ENCODE data around the gene SART3. TPM values are rescaled to one million over a fixed set of nuclear protein-coding genes. Genes with fewer than 3 reads are reported as not detected.

SART3 gene
- total and polyA plus RNA-seq, 4 donors: 5.9 to 37.1 (median 23.5) TPM

GRCh38 chr12:108484431-108484830 lies 76.5 kb downstream of the SART3 start:
- no peak for DNase-seq (ENCODE audit: low spot score)
- Histone ChIP-seq H3K27ac (ENCODE audit: low read depth in 1 of 2, low read length in 2 of 2) (no peak overlapping the region), H3K4me3 (ENCODE audit: low read depth in 1 of 3, low read length in 3 of 3) (no peak overlapping the region), H3K9me3 (ENCODE audit: control insufficient read depth in 4 of 4, low read length in 3 of 4) (no peaks in the 10 kb centered on the region), H3K4me1 (ENCODE audit: control insufficient read depth in 4 of 4, insufficient read depth in 4 of 4, low read length in 3 of 4) (no peaks in the 10 kb centered on the region), H3K27me3 (ENCODE audit: control insufficient read depth in 4 of 4, insufficient read depth in 4 of 4, low read length in 3 of 4) (peaks cover 0 to 6% (median 0%) of the 10 kb centered on the region in 4 donors), H3K9ac (ENCODE audit: low read depth in 1 of 2, low read length in 2 of 2) (no peak overlapping the region), H3K36me3 (ENCODE audit: control insufficient read depth in 4 of 4, insufficient read depth in 3 of 4, low read depth in 1 of 4, low read length in 3 of 4) (no peaks in the 10 kb centered on the region)
- WGBS: 77% methylated on average over 2 of the region's 2 CpGs
- TF ChIP-seq GABPA (IDR thresholded peaks at IDR 0.05 in 1 of 2, conservative IDR thresholded peaks at IDR 0.05 in 1 of 2): no peak
- no peak for TF ChIP-seq CTCF (IDR thresholded peaks at IDR 0.05; ENCODE audit: low read depth, low read length, missing input control)
- TF ChIP-seq HNF4G (IDR thresholded peaks at IDR 0.05): no peak
- no peak for TF ChIP-seq RXRA (IDR thresholded peaks at IDR 0.05)
- no peak for TF ChIP-seq EGR1 (IDR thresholded peaks at IDR 0.05; ENCODE audit: low read depth in 2 of 2)
- TF ChIP-seq, protein P1, sequence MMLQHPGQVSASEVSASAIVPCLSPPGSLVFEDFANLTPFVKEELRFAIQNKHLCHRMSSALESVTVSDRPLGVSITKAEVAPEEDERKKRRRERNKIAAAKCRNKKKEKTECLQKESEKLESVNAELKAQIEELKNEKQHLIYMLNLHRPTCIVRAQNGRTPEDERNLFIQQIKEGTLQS (IDR thresholded peaks at IDR 0.05): no peak
- no peak for TF ChIP-seq MAX (IDR thresholded peaks at IDR 0.05)

- 58% methylated on average over 6 of the region's 6 CpGs for WGBS
- TF ChIP-seq JUND (IDR thresholded peaks at IDR 0.05) (no peak), ZBTB33 (IDR thresholded peaks at IDR 0.05) (no peak), RAD21 (IDR thresholded peaks at IDR 0.05) (no peak), RXRA (IDR thresholded peaks at IDR 0.05) (no peak), FOXA1 (IDR thresholded peaks at IDR 0.05) (no peak), MAX (IDR thresholded peaks at IDR 0.05) (no peak), TAF1 (conservative IDR thresholded peaks at IDR 0.05) (no peak), HNF4A (conservative IDR thresholded peaks at IDR 0.05) (no peak), NR2F2 (IDR thresholded peaks at IDR 0.05) (no peak), FOXA2 (IDR thresholded peaks at IDR 0.05) (no peak)
- TF ChIP-seq, protein P2, sequence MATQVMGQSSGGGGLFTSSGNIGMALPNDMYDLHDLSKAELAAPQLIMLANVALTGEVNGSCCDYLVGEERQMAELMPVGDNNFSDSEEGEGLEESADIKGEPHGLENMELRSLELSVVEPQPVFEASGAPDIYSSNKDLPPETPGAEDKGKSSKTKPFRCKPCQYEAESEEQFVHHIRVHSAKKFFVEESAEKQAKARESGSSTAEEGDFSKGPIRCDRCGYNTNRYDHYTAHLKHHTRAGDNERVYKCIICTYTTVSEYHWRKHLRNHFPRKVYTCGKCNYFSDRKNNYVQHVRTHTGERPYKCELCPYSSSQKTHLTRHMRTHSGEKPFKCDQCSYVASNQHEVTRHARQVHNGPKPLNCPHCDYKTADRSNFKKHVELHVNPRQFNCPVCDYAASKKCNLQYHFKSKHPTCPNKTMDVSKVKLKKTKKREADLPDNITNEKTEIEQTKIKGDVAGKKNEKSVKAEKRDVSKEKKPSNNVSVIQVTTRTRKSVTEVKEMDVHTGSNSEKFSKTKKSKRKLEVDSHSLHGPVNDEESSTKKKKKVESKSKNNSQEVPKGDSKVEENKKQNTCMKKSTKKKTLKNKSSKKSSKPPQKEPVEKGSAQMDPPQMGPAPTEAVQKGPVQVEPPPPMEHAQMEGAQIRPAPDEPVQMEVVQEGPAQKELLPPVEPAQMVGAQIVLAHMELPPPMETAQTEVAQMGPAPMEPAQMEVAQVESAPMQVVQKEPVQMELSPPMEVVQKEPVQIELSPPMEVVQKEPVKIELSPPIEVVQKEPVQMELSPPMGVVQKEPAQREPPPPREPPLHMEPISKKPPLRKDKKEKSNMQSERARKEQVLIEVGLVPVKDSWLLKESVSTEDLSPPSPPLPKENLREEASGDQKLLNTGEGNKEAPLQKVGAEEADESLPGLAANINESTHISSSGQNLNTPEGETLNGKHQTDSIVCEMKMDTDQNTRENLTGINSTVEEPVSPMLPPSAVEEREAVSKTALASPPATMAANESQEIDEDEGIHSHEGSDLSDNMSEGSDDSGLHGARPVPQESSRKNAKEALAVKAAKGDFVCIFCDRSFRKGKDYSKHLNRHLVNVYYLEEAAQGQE (IDR thresholded peaks at IDR 0.05): no peak
- no peak for DNase-seq (ENCODE audit: low spot score)
- Histone ChIP-seq H3K4me3 (ENCODE audit: low read depth in 1 of 3, low read length in 3 of 3) (no peak overlapping the region), H3K27me3 (ENCODE audit: control insufficient read depth in 4 of 4, insufficient read depth in 4 of 4, low read length in 3 of 4) (peaks cover 0 to 6% (median 0%) of the 10 kb centered on the region in 4 donors), H3K27ac (ENCODE audit: low read depth in 1 of 2, low read length in 2 of 2) (no peak overlapping the region), H3K4me1 (ENCODE audit: control insufficient read depth in 4 of 4, insufficient read depth in 4 of 4, low read length in 3 of 4) (no peaks in the 10 kb centered on the region), H3K9ac (ENCODE audit: low read depth in 1 of 2, low read length in 2 of 2) (no peak overlapping the region), H3K9me3 (ENCODE audit: control insufficient read depth in 4 of 4, low read length in 3 of 4) (no peaks in the 10 kb centered on the region), H3K36me3 (ENCODE audit: control insufficient read depth in 4 of 4, insufficient read depth in 3 of 4, low read depth in 1 of 4, low read length in 3 of 4) (no peaks in the 10 kb centered on the region)
Measured at GRCh38 chr12:108483213-108484059, 77.5 kb downstream of the SART3 start.

Measured in liver (tissue), 9 donors.